ENCODE data around the gene NR0B2.

NR0B2 gene

GRCh38 chr1:26913754-26914619 is at the start of gene NR0B2:
Gene NR0B2 (minus strand): TSS chr1:26913975. CDS start chr1:26913940, 35 bp downstream.
- Histone ChIP-seq H3K9me2 (replicated peaks; ENCODE audit: low read depth, low read length) (no peaks in the 10 kb centered on the region), H3K4me2 (ENCODE audit: low read depth, low read length, poor library complexity, severe bottlenecking) (no peak within 1 kb of the TSS), H3K79me2 (ENCODE audit: insufficient read depth, low read length) (no peaks in the 10 kb centered on the region), H3K9ac (ENCODE audit: low read depth, low read length, poor library complexity, severe bottlenecking) (no peak within 1 kb of the TSS), H3F3A (ENCODE audit: low read depth) (no peaks in the 10 kb centered on the region), H3K4me1 (ENCODE audit: insufficient read depth, low read length, poor library complexity, severe bottlenecking) (no peaks in the 10 kb centered on the region), H3K4me3 (ENCODE audit: low read length, poor library complexity, severe bottlenecking) (no peak within 1 kb of the TSS), H3K9me3 (ENCODE audit: insufficient read depth, low read depth, low read length) (no peaks in the 10 kb centered on the region), H2AFZ (ENCODE audit: low read length) (no peak within 1 kb of the TSS), H4K20me1 (ENCODE audit: insufficient read depth, low read length, poor library complexity, severe bottlenecking) (no peaks in the 10 kb centered on the region), H3K27me3 (ENCODE audit: insufficient read depth, low read length, poor library complexity, severe bottlenecking) (no peaks in the 10 kb centered on the region), H3K36me3 (ENCODE audit: insufficient read depth, low read length) (no peaks in the 10 kb centered on the region)
- TF ChIP-seq CTCF (conservative IDR thresholded peaks at IDR 0.05; ENCODE audit: low read length) (no peak), EZH2phosphoT487 (IDR thresholded peaks at IDR 0.05; ENCODE audit: borderline replicate concordance) (no peak)

- H2AFZ ChIP-seq (ENCODE audit: low read length): no peak overlapping the region
- no peaks in the 10 kb centered on the region for H3F3A ChIP-seq (ENCODE audit: low read depth)
- no peaks in the 10 kb centered on the region for H3K79me2 ChIP-seq (ENCODE audit: insufficient read depth, low read length)
- TF ChIP-seq EZH2phosphoT487 (IDR thresholded peaks at IDR 0.05; ENCODE audit: borderline replicate concordance) (no peak), CTCF (conservative IDR thresholded peaks at IDR 0.05; ENCODE audit: low read length) (no peak)
- H3K9ac ChIP-seq (ENCODE audit: low read depth, low read length, poor library complexity, severe bottlenecking): no peak overlapping the region
- no peaks in the 10 kb centered on the region for H4K20me1 ChIP-seq (ENCODE audit: insufficient read depth, low read length, poor library complexity, severe bottlenecking)
- H3K4me1 ChIP-seq (ENCODE audit: insufficient read depth, low read length, poor library complexity, severe bottlenecking): peaks cover 5% of the 10 kb centered on the region
- H3K4me3 ChIP-seq (ENCODE audit: low read length, poor library complexity, severe bottlenecking): no peak overlapping the region
- H3K27me3 ChIP-seq (ENCODE audit: insufficient read depth, low read length, poor library complexity, severe bottlenecking): no peaks in the 10 kb centered on the region
- no peaks in the 10 kb centered on the region for H3K36me3 ChIP-seq (ENCODE audit: insufficient read depth, low read length)
- no peaks in the 10 kb centered on the region for H3K9me2 ChIP-seq (replicated peaks; ENCODE audit: low read depth, low read length)
- no peaks in the 10 kb centered on the region for H3K9me3 ChIP-seq (ENCODE audit: insufficient read depth, low read depth, low read length)
- no peak overlapping the region for H3K4me2 ChIP-seq (ENCODE audit: low read depth, low read length, poor library complexity, severe bottlenecking)
Observed at GRCh38 chr1:26961826-26962225, 48.1 kb upstream of the NR0B2 start.

GRCh38 chr1:26960625-26960966 is 46.8 kb upstream of the NR0B2 start:
- no peak overlapping the region for H3K4me3 ChIP-seq (ENCODE audit: low read length, poor library complexity, severe bottlenecking)

More at GRCh38 chr1:26960625-26960966, 46.8 kb upstream of the NR0B2 start:
- H3K9me3 ChIP-seq (ENCODE audit: insufficient read depth, low read depth, low read length): no peaks in the 10 kb centered on the region
- no peak overlapping the region for H3K9ac ChIP-seq (ENCODE audit: low read depth, low read length, poor library complexity, severe bottlenecking)
- no peaks in the 10 kb centered on the region for H3K36me3 ChIP-seq (ENCODE audit: insufficient read depth, low read length)
- no peaks in the 10 kb centered on the region for H3F3A ChIP-seq (ENCODE audit: low read depth)
- H3K4me2 ChIP-seq (ENCODE audit: low read depth, low read length, poor library complexity, severe bottlenecking): no peak overlapping the region
- no peaks in the 10 kb centered on the region for H3K27me3 ChIP-seq (ENCODE audit: insufficient read depth, low read length, poor library complexity, severe bottlenecking)
- peaks cover 5% of the 10 kb centered on the region for H3K4me1 ChIP-seq (ENCODE audit: insufficient read depth, low read length, poor library complexity, severe bottlenecking)
- H2AFZ ChIP-seq (ENCODE audit: low read length): no peak overlapping the region
- H4K20me1 ChIP-seq (ENCODE audit: insufficient read depth, low read length, poor library complexity, severe bottlenecking): no peaks in the 10 kb centered on the region
- no peaks in the 10 kb centered on the region for H3K9me2 ChIP-seq (replicated peaks; ENCODE audit: low read depth, low read length)
- no peak for TF ChIP-seq CTCF (conservative IDR thresholded peaks at IDR 0.05; ENCODE audit: low read length)
- TF ChIP-seq EZH2phosphoT487 (IDR thresholded peaks at IDR 0.05; ENCODE audit: borderline replicate concordance): no peak
- no peaks in the 10 kb centered on the region for H3K79me2 ChIP-seq (ENCODE audit: insufficient read depth, low read length)
